ENCODE measurements around the gene CXCL8. TPM values are rescaled to one million over a fixed set of nuclear protein-coding genes. Genes with fewer than 3 reads are reported as not detected.
A peak's percentile ranks its signal among the peaks of the same experiment; 100 is the strongest.

CXCL8 gene
- total RNA-seq, 1 donor from 2014 or later = 0.49 TPM

DNA sequence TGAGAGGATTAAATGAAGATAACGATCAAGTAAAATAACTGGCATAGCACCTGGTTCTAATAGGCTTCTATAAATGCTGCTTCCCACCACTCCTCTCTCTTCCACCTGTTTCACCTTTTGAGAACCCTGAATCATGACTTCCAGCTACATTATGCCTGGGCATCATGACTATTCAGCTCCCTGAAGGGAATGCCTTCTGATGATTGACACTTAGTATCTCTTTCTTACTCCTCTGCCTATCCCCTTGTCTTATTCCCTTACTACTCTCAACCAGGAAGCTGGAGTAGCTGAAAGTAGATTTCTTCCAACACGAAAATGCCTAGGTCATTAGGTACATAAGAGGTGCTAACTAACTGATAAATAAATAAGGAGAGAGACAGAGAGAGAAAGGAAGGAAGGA, 24.7 kb upstream of the CXCL8 start:
- intact Hi-C loops (cut with DNase I) = no loop called here
- DNase-seq (ENCODE audit: extremely low spot score in 2 of 2) = no peak
- H3K4me3 ChIP-seq = no peak overlapping the region
- H3K36me3 ChIP-seq = no peaks in the 10 kb centered on the region
- H3K4me1 ChIP-seq = no peaks in the 10 kb centered on the region
- H3K9me3 ChIP-seq = no peaks in the 10 kb centered on the region
- TF ChIP-seq POLR2AphosphoS5 (IDR thresholded peaks at IDR 0.05; ENCODE audit: insufficient read depth in 1 of 2, low read depth in 1 of 2) = no peak
- H3K27me3 ChIP-seq = no peaks in the 10 kb centered on the region
- H3K27ac ChIP-seq = no peak overlapping the region

- H3K27ac ChIP-seq = no peak overlapping the region
- TF ChIP-seq POLR2AphosphoS5 (IDR thresholded peaks at IDR 0.05; ENCODE audit: insufficient read depth in 1 of 2, low read depth in 1 of 2) (no peak), POLR2A (IDR thresholded peaks at IDR 0.05) (no peak), CTCF (IDR thresholded peaks at IDR 0.05) (no peak)
- H3K27me3 ChIP-seq = no peaks in the 10 kb centered on the region
- DNase-seq (ENCODE audit: extremely low spot score in 2 of 2) = no peak
- no peak overlapping the region for H3K4me3 ChIP-seq
- intact Hi-C loops (cut with DNase I) = no loop called here
- no peaks in the 10 kb centered on the region for H3K9me3 ChIP-seq
- no peaks in the 10 kb centered on the region for H3K36me3 ChIP-seq
- H3K4me1 ChIP-seq = no peaks in the 10 kb centered on the region
Observed at GRCh38 chr4:73718375-73719373, 21.7 kb upstream of the CXCL8 start.

- no peaks in the 10 kb centered on the region for H3K36me3 ChIP-seq
- H3K9me3 ChIP-seq = no peaks in the 10 kb centered on the region
- H3K27ac ChIP-seq = no peak overlapping the region
- H3K4me1 ChIP-seq = no peaks in the 10 kb centered on the region
- no peak for DNase-seq (ENCODE audit: extremely low spot score in 2 of 2)
- H3K27me3 ChIP-seq = no peaks in the 10 kb centered on the region
- peak; percentile 20 to 74 for TF ChIP-seq POLR2AphosphoS5 (IDR thresholded peaks at IDR 0.05; ENCODE audit: insufficient read depth in 1 of 2, low read depth in 1 of 2)
- no peak for TF ChIP-seq CTCF (IDR thresholded peaks at IDR 0.05)
- H3K4me3 ChIP-seq = no peak overlapping the region
- intact Hi-C loops (cut with DNase I) = no loop called here
Observed at GRCh38 chr4:73721435-73721834, 18.9 kb upstream of the CXCL8 start.

DNA sequence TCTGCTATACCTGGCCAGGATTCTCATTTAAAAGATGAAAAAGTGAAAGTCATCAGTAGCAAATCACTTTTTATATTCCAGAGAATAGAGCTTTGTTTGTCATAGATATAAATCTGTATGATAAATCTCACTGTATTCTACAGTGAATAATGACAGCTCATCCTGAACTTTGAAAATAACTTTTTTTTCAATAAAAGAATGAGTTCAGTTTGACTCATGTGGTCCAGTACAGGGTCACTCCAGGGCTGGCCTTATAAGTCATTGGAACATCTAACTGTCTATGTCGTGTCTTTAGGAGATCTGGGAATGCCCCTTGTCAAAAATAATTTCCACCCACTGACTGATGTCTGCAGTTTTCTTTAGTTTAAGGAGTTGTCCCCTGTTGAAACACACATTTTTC, 18.5 kb upstream of the CXCL8 start:
- no peak for DNase-seq (ENCODE audit: extremely low spot score in 2 of 2)
- intact Hi-C loops (cut with DNase I) = no loop called here
- no peaks in the 10 kb centered on the region for H3K4me1 ChIP-seq
- H3K36me3 ChIP-seq = no peaks in the 10 kb centered on the region
- H3K9me3 ChIP-seq = no peaks in the 10 kb centered on the region
- no peaks in the 10 kb centered on the region for H3K27me3 ChIP-seq
- no peak for TF ChIP-seq POLR2A (IDR thresholded peaks at IDR 0.05)
- no peak for TF ChIP-seq CTCF (IDR thresholded peaks at IDR 0.05)
- no peak for TF ChIP-seq POLR2AphosphoS5 (IDR thresholded peaks at IDR 0.05; ENCODE audit: insufficient read depth in 1 of 2, low read depth in 1 of 2)
- no peak overlapping the region for H3K4me3 ChIP-seq
- no peak overlapping the region for H3K27ac ChIP-seq

DNA sequence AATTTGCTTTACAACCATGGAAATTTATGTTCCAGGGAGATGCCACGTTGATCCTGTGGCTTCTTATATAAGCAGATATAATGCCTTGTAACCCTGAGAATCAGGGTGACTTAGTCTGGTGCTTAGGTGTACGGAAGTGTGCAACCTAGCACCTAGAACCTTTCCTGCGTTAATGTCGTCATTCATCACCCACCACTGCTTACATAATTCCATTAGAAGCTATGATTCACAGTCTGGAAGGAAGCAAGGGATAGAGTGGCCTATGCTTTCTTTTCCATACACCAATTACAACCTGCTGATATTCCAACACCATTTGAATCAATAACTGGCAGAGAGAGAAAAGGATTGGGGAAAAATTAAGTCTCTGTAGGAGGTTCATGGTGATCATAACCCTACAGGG, 17.3 kb upstream of the CXCL8 start:
- Histone ChIP-seq H3K27me3 (no peaks in the 10 kb centered on the region), H3K4me1 (no peaks in the 10 kb centered on the region), H3K36me3 (no peaks in the 10 kb centered on the region), H3K9me3 (no peaks in the 10 kb centered on the region), H3K4me3 (no peak overlapping the region), H3K27ac (no peak overlapping the region)
- intact Hi-C loops (cut with DNase I) = no loop called here
- DNase-seq (ENCODE audit: extremely low spot score in 2 of 2) = no peak
- TF ChIP-seq POLR2AphosphoS5 (IDR thresholded peaks at IDR 0.05; ENCODE audit: insufficient read depth in 1 of 2, low read depth in 1 of 2) (no peak), POLR2A (IDR thresholded peaks at IDR 0.05) (no peak), CTCF (IDR thresholded peaks at IDR 0.05) (no peak)
